HepG2 (cell line): ENCODE measurements around the gene SPRYD3. TPM values are rescaled to one million over a fixed set of nuclear protein-coding genes. Genes with fewer than 3 reads are reported as not detected.
A peak's percentile ranks its signal among the peaks of the same experiment; 100 is the strongest.

Experiments used
- CREM ChIP-seq, 2 experiments: sonication (generic) in 1 of 2; formaldehyde crosslinking in 1 of 2; IDR thresholded peaks; 2 replicates each; pipeline versions ENCODE4 v1.4.0 to v1.6.1; 2016 to 2020; ENCODE audit warnings: antibody characterized with exemption in 1 of 2, mild to moderate bottlenecking in 1 of 2, missing genetic modification reagents in 1 of 2
- IKZF4 ChIP-seq: sonication (generic); formaldehyde crosslinking; IDR thresholded peaks from 2 replicates; pipeline ENCODE4 v1.5.1; 2020; ENCODE audit warnings: borderline replicate concordance, mild to moderate bottlenecking, low read depth, missing genetic modification reagents; ENCODE audit errors: not compliant biosample characterization
- MXI1 ChIP-seq: IDR thresholded peaks from 3 replicates; pipeline ENCODE4 v1.6.1; 2012; ENCODE audit warnings: low read depth, low read length, inconsistent platforms, borderline replicate concordance
- PHF8 ChIP-seq: sonication (generic); formaldehyde crosslinking; IDR thresholded peaks from 2 replicates; pipeline ENCODE4 v1.5.0; 2020; ENCODE audit warnings: missing genetic modification reagents
- RBAK ChIP-seq: sonication (generic); formaldehyde crosslinking; IDR thresholded peaks from 2 replicates; pipeline ENCODE4 v1.5.1; 2020; ENCODE audit warnings: mild to moderate bottlenecking, missing genetic modification reagents
- RFX5 ChIP-seq: IDR thresholded peaks from 2 replicates; pipeline ENCODE4 v1.6.1; 2011; ENCODE audit warnings: low read depth, low read length, improper control_type of control experiment
- RFXAP ChIP-seq: sonication (generic); formaldehyde crosslinking; IDR thresholded peaks from 2 replicates; pipeline ENCODE4 v1.4.0; 2020; ENCODE audit warnings: missing genetic modification reagents, borderline replicate concordance
- SP1 ChIP-seq, 2 experiments: fragments of 450-650 bp in 1 of 2; sonication (generic) in 1 of 2; formaldehyde crosslinking in 1 of 2; IDR thresholded peaks; 2 replicates each; pipeline versions ENCODE4 v1.4.0 to v1.6.1; 2016 to 2020; ENCODE audit warnings: missing genetic modification reagents in 1 of 2
- YEATS4 ChIP-seq: sonication (generic); formaldehyde crosslinking; IDR thresholded peaks from 2 replicates; pipeline ENCODE4 v1.4.0; 2020; ENCODE audit warnings: missing genetic modification reagents, borderline replicate concordance
- ZBED4 ChIP-seq: sonication (generic); formaldehyde crosslinking; IDR thresholded peaks from 2 replicates; pipeline ENCODE4 v1.4.0; 2020; ENCODE audit warnings: missing genetic modification reagents, borderline replicate concordance
- ZFP41 ChIP-seq: sonication (generic); formaldehyde crosslinking; IDR thresholded peaks from 2 replicates; pipeline ENCODE4 v1.4.0; 2020; ENCODE audit warnings: mild to moderate bottlenecking, missing genetic modification reagents, borderline replicate concordance
- ZNF121 ChIP-seq: sonication (generic); formaldehyde crosslinking; IDR thresholded peaks from 2 replicates; pipeline ENCODE4 v1.5.0; 2020; ENCODE audit warnings: mild to moderate bottlenecking, missing genetic modification reagents
- ZNF772 ChIP-seq: sonication (generic); formaldehyde crosslinking; IDR thresholded peaks from 2 replicates; pipeline ENCODE4 v1.5.0; 2020; ENCODE audit warnings: mild to moderate bottlenecking, missing genetic modification reagents
- polyA plus RNA-seq, 8 experiments: library from polyadenylated mRNA; depleted of rRNA in 3 of 8; stranded (reverse) in 7 of 8; unstranded in 1 of 8; fragments of >200 nt; fragmentation: Illumina TruSeq in 4 of 8; extraction: Trizol in 4 of 8; gene quantifications; 2 replicates each; pipeline versions ENCODE4 v1.2.1 to v1.2.3, GENCODE V29; 2011 to 2016; ENCODE audit warnings: low read depth in 4 of 8, missing spikeins in 1 of 8, mixed read lengths in 1 of 8; ENCODE audit not compliant: insufficient read depth in 1 of 8
- total RNA-seq, 5 experiments: library from RNA; depleted of rRNA; stranded (reverse); fragments of >200 nt; fragmentation: Illumina TruSeq; extraction: Trizol; gene quantifications; 2 replicates each; pipeline ENCODE4 v1.2.3, GENCODE V29; 2016; ENCODE audit warnings: low read depth in 1 of 5
- TF ChIP-seq, protein P1 (sequence below): sonication (generic); formaldehyde crosslinking; IDR thresholded peaks from 2 replicates; pipeline ENCODE4 v1.9.0; 2022; ENCODE audit warnings: missing genetic modification reagents, mild to moderate bottlenecking, borderline replicate concordance
- TF ChIP-seq, protein P2 (sequence below): sonication (generic); formaldehyde crosslinking; IDR thresholded peaks from 2 replicates; pipeline ENCODE4 v1.5.1; 2020; ENCODE audit warnings: mild to moderate bottlenecking, missing genetic modification reagents, moderate library complexity
- TF ChIP-seq, protein P3 (sequence below): sonication (generic); formaldehyde crosslinking; IDR thresholded peaks from 2 replicates; pipeline ENCODE4 v1.5.0; 2020; ENCODE audit warnings: missing genetic modification reagents

SPRYD3 gene
- total and polyA plus RNA-seq, 2 of the 13 experiments (the other 11 are each of a cell fraction or from before 2014, with no cell fraction given), result 9.0 to 9.2 TPM

DNA sequence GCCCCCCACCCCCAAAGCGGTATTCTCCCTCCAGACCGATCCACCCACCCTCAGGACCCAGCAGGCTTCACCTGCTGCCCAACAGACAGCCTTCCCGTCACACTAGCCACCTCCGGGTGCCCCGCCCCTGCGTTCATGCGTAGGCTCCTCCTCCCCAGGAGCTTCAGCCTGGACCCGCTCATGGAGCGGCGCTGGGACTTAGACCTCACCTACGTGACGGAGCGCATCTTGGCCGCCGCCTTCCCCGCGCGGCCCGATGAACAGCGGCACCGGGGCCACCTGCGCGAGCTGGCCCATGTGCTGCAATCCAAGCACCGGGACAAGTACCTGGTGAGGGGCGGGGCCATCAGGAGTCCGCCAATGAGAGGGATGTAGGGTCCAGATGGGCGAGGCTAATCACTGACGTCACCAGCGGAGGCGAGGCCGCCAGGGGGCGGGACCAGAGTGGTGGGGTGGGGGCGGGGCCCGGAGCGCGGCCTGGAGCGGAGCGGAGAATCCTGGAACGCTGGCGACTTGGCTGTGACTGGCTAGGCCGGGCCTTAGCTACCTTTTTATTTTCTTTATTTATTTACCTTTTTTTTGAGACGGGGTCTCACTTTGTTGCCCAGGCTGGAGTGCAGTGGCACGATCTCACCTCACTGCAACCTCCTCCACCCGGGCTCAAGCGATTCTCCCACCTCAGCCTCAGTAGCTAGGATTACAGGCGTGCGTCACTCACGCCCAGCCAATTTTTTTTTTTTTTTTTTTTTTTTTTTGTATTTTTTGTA, 24.9 kb downstream of the SPRYD3 start (continued):
- no peak for TF ChIP-seq ZBED4 (CRISPR knock-in tag)
- TF ChIP-seq YEATS4 (CRISPR knock-in tag), result peak; percentile 79
- no peak for TF ChIP-seq RBAK (CRISPR knock-in tag)
- TF ChIP-seq CREM (IDR thresholded peaks at IDR 0.05), result peak; percentile 23; the same call in 1 of the 2 replicates
- no peak for TF ChIP-seq CREM (CRISPR knock-in tag; IDR thresholded peaks at IDR 0.05)
- TF ChIP-seq, protein P1, sequence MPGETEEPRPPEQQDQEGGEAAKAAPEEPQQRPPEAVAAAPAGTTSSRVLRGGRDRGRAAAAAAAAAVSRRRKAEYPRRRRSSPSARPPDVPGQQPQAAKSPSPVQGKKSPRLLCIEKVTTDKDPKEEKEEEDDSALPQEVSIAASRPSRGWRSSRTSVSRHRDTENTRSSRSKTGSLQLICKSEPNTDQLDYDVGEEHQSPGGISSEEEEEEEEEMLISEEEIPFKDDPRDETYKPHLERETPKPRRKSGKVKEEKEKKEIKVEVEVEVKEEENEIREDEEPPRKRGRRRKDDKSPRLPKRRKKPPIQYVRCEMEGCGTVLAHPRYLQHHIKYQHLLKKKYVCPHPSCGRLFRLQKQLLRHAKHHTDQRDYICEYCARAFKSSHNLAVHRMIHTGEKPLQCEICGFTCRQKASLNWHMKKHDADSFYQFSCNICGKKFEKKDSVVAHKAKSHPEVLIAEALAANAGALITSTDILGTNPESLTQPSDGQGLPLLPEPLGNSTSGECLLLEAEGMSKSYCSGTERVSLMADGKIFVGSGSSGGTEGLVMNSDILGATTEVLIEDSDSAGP (CRISPR knock-in tag), result peak; percentile 65; the same call in 1 of the 2 replicates
- 0 out of 2 replicates have a peak, but pooled peaks have one; percentile 5 for TF ChIP-seq ZNF121 (CRISPR knock-in tag)
- TF ChIP-seq ZNF772 (CRISPR knock-in tag), result no peak
- TF ChIP-seq IKZF4 (CRISPR knock-in tag), result no peak
- peak; percentile 40; the same call in 1 of the 2 replicates for TF ChIP-seq PHF8 (CRISPR knock-in tag)
- peak; percentile 35; the same call in 1 of the 2 replicates for TF ChIP-seq RFX5
- no peak for TF ChIP-seq SP1 (IDR thresholded peaks at IDR 0.05)
- TF ChIP-seq SP1 (CRISPR knock-in tag; IDR thresholded peaks at IDR 0.05), result peak; percentile 48; the same call in 1 of the 2 replicates
- TF ChIP-seq, protein P2, sequence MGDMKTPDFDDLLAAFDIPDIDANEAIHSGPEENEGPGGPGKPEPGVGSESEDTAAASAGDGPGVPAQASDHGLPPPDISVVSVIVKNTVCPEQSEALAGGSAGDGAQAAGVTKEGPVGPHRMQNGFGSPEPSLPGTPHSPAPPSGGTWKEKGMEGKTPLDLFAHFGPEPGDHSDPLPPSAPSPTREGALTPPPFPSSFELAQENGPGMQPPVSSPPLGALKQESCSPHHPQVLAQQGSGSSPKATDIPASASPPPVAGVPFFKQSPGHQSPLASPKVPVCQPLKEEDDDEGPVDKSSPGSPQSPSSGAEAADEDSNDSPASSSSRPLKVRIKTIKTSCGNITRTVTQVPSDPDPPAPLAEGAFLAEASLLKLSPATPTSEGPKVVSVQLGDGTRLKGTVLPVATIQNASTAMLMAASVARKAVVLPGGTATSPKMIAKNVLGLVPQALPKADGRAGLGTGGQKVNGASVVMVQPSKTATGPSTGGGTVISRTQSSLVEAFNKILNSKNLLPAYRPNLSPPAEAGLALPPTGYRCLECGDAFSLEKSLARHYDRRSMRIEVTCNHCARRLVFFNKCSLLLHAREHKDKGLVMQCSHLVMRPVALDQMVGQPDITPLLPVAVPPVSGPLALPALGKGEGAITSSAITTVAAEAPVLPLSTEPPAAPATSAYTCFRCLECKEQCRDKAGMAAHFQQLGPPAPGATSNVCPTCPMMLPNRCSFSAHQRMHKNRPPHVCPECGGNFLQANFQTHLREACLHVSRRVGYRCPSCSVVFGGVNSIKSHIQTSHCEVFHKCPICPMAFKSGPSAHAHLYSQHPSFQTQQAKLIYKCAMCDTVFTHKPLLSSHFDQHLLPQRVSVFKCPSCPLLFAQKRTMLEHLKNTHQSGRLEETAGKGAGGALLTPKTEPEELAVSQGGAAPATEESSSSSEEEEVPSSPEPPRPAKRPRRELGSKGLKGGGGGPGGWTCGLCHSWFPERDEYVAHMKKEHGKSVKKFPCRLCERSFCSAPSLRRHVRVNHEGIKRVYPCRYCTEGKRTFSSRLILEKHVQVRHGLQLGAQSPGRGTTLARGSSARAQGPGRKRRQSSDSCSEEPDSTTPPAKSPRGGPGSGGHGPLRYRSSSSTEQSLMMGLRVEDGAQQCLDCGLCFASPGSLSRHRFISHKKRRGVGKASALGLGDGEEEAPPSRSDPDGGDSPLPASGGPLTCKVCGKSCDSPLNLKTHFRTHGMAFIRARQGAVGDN, result peak; percentile 77
- peak; percentile 76; the same call in 1 of the 3 replicates for TF ChIP-seq MXI1
- TF ChIP-seq ZFP41 (CRISPR knock-in tag), result 0 out of 2 replicates have a peak, but pooled peaks have one; percentile 6
- TF ChIP-seq RFXAP (CRISPR knock-in tag), result 0 out of 2 replicates have a peak, but pooled peaks have one; percentile 16
- TF ChIP-seq, protein P3, sequence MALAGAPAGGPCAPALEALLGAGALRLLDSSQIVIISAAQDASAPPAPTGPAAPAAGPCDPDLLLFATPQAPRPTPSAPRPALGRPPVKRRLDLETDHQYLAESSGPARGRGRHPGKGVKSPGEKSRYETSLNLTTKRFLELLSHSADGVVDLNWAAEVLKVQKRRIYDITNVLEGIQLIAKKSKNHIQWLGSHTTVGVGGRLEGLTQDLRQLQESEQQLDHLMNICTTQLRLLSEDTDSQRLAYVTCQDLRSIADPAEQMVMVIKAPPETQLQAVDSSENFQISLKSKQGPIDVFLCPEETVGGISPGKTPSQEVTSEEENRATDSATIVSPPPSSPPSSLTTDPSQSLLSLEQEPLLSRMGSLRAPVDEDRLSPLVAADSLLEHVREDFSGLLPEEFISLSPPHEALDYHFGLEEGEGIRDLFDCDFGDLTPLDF (CRISPR knock-in tag), result 0 out of 2 replicates have a peak, but pooled peaks have one; percentile 28
